Endometrial microvascular endothelial cells (primary cell): ENCODE measurements around the gene AGAP2. TPM values are rescaled to one million over a fixed set of nuclear protein-coding genes. Genes with fewer than 3 reads are reported as not detected.
"Not testable (repeated sequence)": the region's sequence is repeated elsewhere in the genome, so short reads cannot be mapped to it uniquely, and the experiment has no call there.

Experiments
- in situ Hi-C: cut with HindIII; loops from 2 replicates; pipeline ENCODE4 v1.10.0; 2017; ENCODE audit warnings: low sequenced_read_pairs, low pct_unique_long_range_greater_than_20kb; ENCODE audit errors: inconsistent ontology term
- total RNA-seq: library from RNA; depleted of rRNA; stranded (reverse); fragments of >200 nt; gene quantifications from one replicate; pipeline ENCODE4 v1.2.3, GENCODE V29; 2015; ENCODE audit errors: inconsistent ontology term

The AGAP2 gene
- total RNA-seq = 1.2 TPM

GRCh38 chr12:57738661-57739237, at the start of gene AGAP2:
TSS of gene AGAP2 (minus strand) at chr12:57738742. CDS start at chr12:57738246, 496 bp downstream.
- in situ Hi-C loops = no loop called here

- in situ Hi-C loops = no loop called here
These were observed 45.3 kb upstream of the AGAP2 start for GRCh38 chr12:57783861-57784260.

- in situ Hi-C loops = no loop called here
These were observed 44.9 kb upstream of the AGAP2 start for GRCh38 chr12:57783466-57783801.

GRCh38 chr12:57782608-57783465, 44.3 kb upstream of the AGAP2 start, which contains the start of gene TSFM:
TSS of gene TSFM (plus strand) at chr12:57782787. CDS start at chr12:57782802, 15 bp downstream.
- in situ Hi-C loops = no loop called here

GRCh38 chr12:57782243-57782607, 43.7 kb upstream of the AGAP2 start:
- in situ Hi-C loops = no loop called here

DNA sequence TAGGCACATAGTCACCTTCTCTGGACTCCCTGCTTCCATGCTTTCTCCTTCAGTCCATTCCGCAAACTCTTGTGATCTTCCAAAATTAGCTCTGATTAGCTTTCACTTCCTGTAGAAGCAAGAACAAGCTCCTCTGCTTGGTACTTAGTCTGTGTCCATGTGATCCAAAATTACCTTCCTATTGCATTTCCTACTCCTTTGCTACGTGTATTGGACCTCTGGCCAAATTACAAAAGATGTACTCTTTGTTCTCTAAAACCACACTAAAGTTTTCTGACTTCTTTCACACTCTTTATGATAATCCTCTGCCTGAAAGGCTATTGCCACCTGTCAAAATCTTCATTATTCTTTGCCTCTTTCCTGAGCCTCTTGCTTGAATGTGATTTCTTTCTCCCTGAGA, 43.3 kb upstream of the AGAP2 start:
- in situ Hi-C loops = no loop called here

GRCh38 chr12:57781244-57781643, 42.7 kb upstream of the AGAP2 start:
- in situ Hi-C loops = no loop called here

GRCh38 chr12:57780284-57780897, 41.8 kb upstream of the AGAP2 start:
- in situ Hi-C loops = no loop called here

- in situ Hi-C loops = no loop called here
These were observed 41.2 kb upstream of the AGAP2 start for GRCh38 chr12:57779736-57780135.

DNA sequence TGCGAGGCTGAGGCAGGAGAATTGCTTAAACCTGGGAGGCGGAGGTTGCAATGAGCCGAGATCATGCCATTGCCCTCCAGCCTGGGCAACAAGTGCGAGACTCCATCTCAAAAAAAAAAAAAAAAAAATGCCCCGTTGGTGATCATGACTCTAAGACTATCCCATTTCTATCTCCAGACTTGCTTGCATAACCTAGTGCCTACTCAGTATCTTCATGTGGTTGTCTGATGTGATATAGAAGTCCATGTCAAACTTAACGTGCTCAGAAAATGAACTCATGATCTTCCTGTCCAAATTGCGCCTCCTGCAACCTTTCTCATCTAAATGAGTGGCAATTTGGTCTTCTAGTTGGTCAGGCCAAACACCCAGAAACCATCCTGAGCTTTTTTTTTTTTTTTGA, 39.4 kb upstream of the AGAP2 start:
- in situ Hi-C loops = no loop called here

DNA sequence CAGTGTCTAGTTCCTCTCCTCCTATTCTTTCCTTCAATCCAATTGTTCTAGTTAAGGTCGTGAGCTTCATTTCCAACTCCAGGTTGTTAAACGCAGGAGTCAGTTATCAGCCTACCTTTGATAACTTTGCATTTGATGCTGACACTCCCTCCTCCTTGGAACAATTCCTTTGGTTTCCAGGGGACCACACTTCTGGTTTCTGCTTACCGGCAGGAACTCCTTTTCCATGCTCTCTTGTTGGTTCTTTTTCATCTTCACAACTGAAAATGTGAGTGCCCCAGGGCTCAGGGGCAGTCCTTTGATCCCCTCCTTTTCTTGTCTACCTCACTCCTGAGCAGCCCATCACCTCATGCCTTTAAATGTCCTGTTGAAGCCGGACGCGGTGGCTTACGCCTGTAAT, 38.8 kb upstream of the AGAP2 start:
- in situ Hi-C loops = no loop called here

- in situ Hi-C loops = no loop called here
These were observed 37.7 kb upstream of the AGAP2 start for GRCh38 chr12:57776247-57776587.

DNA sequence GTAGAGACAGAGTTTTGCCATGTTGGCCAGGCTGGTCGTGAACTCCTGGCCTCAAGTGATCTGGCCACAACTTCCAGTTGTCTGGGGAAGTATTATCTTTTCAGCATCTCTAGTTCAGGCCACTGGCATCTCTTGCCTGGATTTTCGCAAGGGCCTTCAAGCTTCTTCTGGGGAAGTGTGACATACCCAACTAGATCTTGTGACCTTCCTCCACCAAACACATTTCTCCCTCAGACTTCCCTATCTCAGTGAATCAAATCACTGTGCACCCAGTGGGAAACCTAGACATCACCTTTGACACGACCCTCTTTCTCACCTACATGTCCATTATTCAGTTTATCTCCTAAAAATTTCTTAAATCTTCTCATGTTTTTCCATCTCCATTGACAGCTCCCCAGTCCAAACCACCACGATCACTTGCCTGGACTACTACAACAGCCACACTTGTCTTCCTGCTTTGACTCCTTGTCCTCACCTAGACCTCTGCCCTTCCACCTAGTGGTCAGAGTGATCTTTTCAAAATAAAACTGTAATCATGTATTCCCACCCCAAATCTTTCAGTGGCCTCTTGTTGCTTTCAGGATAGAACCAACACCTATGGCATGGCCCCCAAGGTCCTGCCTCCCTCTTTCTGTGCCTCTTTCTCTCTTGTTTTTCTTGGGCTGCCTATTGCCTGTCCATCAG, 37.2 kb upstream of the AGAP2 start:
- in situ Hi-C loops = no loop called here

DNA sequence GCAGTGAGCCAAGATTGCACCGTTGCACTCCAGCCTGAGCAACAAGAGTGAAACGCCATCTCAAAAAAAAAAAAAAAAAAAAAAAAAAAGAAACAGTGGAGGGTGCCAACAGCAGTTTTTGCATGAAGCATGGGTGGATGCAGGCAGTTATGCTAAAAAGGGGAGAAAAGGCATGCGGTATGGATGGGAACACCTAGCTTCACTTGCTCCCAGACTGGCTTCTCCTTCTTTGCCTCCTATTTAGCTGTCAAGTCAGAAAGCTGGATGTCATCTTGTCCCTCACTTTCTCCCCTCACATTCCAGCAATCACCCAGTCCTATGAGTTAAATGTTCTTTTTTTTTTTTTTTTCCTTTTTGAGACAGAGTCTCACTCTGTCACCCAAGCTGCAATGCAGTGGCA, 36.5 kb upstream of the AGAP2 start:
- in situ Hi-C loops = no loop called here

DNA sequence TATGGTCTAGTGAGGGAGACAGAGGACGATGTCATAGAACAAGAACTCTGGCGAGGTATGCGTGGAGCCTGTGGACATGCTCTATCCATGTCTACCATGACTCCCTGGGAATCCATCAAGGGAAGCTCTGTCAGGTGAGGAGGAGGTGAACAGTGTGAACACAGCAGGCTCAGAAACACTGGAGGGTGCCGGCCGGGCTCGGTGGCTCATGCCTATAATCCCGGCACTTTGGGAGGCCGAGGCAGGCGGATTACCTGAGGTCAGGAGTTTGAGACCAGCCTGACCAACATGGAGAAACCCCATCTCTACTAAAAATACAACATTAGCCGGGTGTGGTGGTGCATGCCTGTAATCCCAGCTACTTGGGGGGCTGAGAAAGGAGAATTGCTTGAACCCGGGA, 36.1 kb upstream of the AGAP2 start:
- in situ Hi-C loops = not testable (repeated sequence)

GRCh38 chr12:57772429-57773322, 34.1 kb upstream of the AGAP2 start, which contains the start of gene EEF1AKMT3:
TSS of gene EEF1AKMT3 (plus strand) at chr12:57772614. CDS start at chr12:57772725, 111 bp downstream.
- in situ Hi-C loops = no loop called here

DNA sequence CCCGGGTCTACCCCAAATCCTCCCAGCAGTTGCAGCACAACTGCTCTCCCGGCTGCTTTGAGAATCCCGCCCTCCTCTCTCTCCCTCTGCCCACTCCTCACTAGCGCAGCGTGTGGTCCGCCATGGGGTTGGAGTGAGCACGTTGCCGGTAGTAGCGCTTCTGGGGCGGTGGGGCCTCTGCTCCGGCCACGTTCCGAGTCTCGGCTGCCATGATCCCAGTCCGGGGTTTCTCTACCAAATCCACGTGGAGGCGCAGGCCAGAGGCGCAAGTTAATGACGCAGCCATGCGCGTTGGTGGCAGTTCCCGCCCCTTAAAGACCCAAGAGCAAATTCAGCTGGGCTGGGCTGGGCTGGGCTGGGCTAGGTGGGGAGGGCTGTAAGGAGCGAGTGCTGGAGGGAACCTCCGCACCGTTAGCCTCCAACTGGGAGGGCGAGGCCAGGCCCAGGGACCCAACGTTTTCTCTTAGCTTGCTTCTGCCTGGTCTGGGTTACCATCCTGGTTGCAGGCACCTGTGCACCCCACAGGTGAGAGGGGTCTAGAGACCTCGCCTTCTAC, 33.4 kb upstream of the AGAP2 start, which contains the start of gene METTL1:
Gene METTL1 (minus strand): TSS at position 233 of the 556 bp plus-strand sequence. CDS start 22 bp downstream, at position 211.
- in situ Hi-C loops = no loop called here

DNA sequence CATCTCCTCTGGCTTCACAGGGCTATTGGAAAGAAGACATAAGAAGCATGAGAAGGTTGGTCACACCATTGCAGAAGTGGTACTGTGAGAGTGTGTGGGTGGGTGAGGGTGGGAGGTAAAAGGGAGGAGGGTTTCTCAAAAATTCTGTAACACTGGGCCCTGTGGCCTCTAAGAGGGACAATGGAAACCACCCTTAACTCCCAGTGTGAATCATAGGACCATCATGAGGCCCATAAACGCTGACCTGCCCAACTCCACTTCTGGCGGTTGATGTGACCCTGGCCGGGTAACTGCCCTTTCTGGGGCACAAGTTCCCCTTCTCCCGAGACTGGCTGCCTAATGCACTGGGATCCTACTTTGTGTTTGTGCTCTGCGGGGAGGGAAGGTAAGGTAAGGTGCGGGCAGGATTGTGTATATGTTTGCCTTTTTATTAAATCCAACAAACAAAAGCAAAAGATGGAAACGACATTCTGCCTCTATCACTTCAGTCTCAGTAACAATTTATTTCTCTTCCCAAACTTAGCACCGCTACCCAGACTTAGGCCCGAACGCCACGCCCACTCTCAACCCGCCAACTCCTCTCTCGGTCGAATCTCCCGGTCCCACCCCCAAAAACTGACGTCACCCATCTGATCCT, 32.8 kb upstream of the AGAP2 start:
- in situ Hi-C loops = no loop called here
